Sigmoid colon (tissue), 4 donors: ENCODE results near the gene HES6.

Experiments used
- EP300 ChIP-seq, 4 donors: sonication (generic); formaldehyde crosslinking; IDR thresholded peaks; one replicate each; pipeline ENCODE4 v1.6.1; 2017; ENCODE audit warnings: antibody characterized with exemption in 4 of 4
- POLR2A ChIP-seq, 2 donors: fragments of 450-650 bp; IDR thresholded peaks; one replicate each; pipeline ENCODE4 v1.6.1; 2016; ENCODE audit warnings: antibody characterized with exemption in 2 of 2, mild to moderate bottlenecking in 2 of 2, moderate library complexity in 2 of 2
- POLR2AphosphoS5 ChIP-seq, 4 donors: sonication (generic); formaldehyde crosslinking; IDR thresholded peaks; one replicate each; pipeline ENCODE4 v1.6.1; 2017; ENCODE audit warnings: antibody characterized with exemption in 4 of 4
- TF ChIP-seq, protein P1 (sequence below), 4 experiments: fragments of 450-650 bp in 3 of 4; fragments of 200-600 bp in 1 of 4; IDR thresholded peaks; one replicate each; pipeline ENCODE4 v1.5.1; 2016 to 2019; ENCODE audit warnings: antibody characterized with exemption in 4 of 4, mild to moderate bottlenecking in 3 of 4, moderate library complexity in 2 of 4

GRCh38 chr2:238231251-238231793, 8.5 kb downstream of the HES6 start:
- TF ChIP-seq, protein P1, sequence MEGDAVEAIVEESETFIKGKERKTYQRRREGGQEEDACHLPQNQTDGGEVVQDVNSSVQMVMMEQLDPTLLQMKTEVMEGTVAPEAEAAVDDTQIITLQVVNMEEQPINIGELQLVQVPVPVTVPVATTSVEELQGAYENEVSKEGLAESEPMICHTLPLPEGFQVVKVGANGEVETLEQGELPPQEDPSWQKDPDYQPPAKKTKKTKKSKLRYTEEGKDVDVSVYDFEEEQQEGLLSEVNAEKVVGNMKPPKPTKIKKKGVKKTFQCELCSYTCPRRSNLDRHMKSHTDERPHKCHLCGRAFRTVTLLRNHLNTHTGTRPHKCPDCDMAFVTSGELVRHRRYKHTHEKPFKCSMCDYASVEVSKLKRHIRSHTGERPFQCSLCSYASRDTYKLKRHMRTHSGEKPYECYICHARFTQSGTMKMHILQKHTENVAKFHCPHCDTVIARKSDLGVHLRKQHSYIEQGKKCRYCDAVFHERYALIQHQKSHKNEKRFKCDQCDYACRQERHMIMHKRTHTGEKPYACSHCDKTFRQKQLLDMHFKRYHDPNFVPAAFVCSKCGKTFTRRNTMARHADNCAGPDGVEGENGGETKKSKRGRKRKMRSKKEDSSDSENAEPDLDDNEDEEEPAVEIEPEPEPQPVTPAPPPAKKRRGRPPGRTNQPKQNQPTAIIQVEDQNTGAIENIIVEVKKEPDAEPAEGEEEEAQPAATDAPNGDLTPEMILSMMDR (IDR thresholded peaks at IDR 0.05): no peak
- no peak for TF ChIP-seq EP300 (IDR thresholded peaks at IDR 0.05)
- no peak for TF ChIP-seq POLR2A (IDR thresholded peaks at IDR 0.05)
- TF ChIP-seq POLR2AphosphoS5 (IDR thresholded peaks at IDR 0.05): peak; percentile 72 to 92 (median 76)
